ENCODE measurements around the gene SUCLG1.

DNA sequence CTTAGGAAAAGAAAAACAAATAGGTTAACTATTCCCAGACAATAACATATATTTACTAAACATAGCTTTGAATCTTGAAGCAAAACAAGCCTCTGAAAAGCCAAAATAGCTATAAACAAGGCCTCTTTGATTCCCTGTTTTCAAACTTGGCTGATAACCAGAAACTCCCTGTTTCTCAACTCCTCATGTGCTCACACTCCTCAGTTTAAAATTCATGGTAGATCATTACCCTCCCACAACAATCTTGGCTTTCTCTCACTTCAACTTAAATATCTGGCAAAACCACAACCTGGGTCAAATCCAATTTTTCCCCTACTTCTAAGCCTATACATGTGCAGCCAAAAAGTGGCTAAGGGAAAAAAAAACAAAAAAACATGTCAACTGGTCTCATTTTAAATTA, 15.6 kb downstream of the SUCLG1 start:
- TF ChIP-seq ZNF274 (IDR thresholded peaks at IDR 0.05; ENCODE audit: low read depth, low read length) (no peak), YY1 (IDR thresholded peaks at IDR 0.05; ENCODE audit: insufficient read depth, insufficient read length) (no peak)

Data from NT2/D1 (cell line).